Large intestine (tissue), 3 donors: ENCODE data around the gene SH3RF3. TPM values are rescaled to one million over a fixed set of nuclear protein-coding genes. Genes with fewer than 3 reads are reported as not detected.
A peak's percentile ranks its signal among the peaks of the same experiment; 100 is the strongest.

Experiments used
- DNase-seq, 2 donors: peaks; one replicate each; pipeline versions ENCODE4 v3.0.0 to v3.0.0-alpha.2; 2013
- H3K27ac ChIP-seq: one replicate; pipeline ENCODE4 v1.5.1; 2013; ENCODE audit warnings: low read length
- H3K27me3 ChIP-seq: 2 replicates; pipeline ENCODE4 v1.6.1; 2013; ENCODE audit warnings: low read length; ENCODE audit not compliant: control insufficient read depth, insufficient read depth
- H3K36me3 ChIP-seq: 2 replicates; pipeline ENCODE4 v1.6.1; 2013; ENCODE audit warnings: low read length; ENCODE audit not compliant: control insufficient read depth, insufficient read depth
- H3K4me1 ChIP-seq: one replicate; pipeline ENCODE4 v1.6.1; 2013; ENCODE audit warnings: low read length; ENCODE audit not compliant: control insufficient read depth, insufficient read depth
- H3K4me3 ChIP-seq: one replicate; pipeline ENCODE4 v1.5.1; 2013; ENCODE audit warnings: low read length
- H3K9me3 ChIP-seq: one replicate; pipeline ENCODE4 v1.6.1; 2013; ENCODE audit warnings: mild to moderate bottlenecking, low read depth, low read length, moderate library complexity; ENCODE audit not compliant: control insufficient read depth
- WGBS: methylation state at CpG from one replicate; pipeline ENCODE4 v1.1.5; 2013; ENCODE audit warnings: low lambda C conversion rate; ENCODE audit not compliant: insufficient coverage; 5-methylcytosine and 5-hydroxymethylcytosine counted together
- polyA plus RNA-seq: library from polyadenylated mRNA; unstranded; fragments of 120-200 nt; gene quantifications from one replicate; pipeline ENCODE4 v1.2.1, GENCODE V29; 2013

Gene SH3RF3
- polyA plus RNA-seq, 1 donor = 3.0 TPM

- WGBS = no CpG with 5 or more reads among the region's 10 CpGs
- H3K4me1 ChIP-seq = no peaks in the 10 kb centered on the region
- H3K36me3 ChIP-seq = no peaks in the 10 kb centered on the region
- peaks cover 2% of the 10 kb centered on the region for H3K27me3 ChIP-seq
- H3K9me3 ChIP-seq = no peaks in the 10 kb centered on the region
- no peak overlapping the region for H3K4me3 ChIP-seq
- no peak overlapping the region for H3K27ac ChIP-seq
- DNase-seq = peak in 1 of 2 donors; percentile 21
Observed at GRCh38 chr2:109476641-109477441, 347.8 kb downstream of the SH3RF3 start.

- Histone ChIP-seq H3K27ac (no peak overlapping the region), H3K4me3 (no peak overlapping the region), H3K4me1 (no peaks in the 10 kb centered on the region), H3K27me3 (peaks cover 4% of the 10 kb centered on the region), H3K36me3 (no peaks in the 10 kb centered on the region), H3K9me3 (no peaks in the 10 kb centered on the region)
- no CpG with 5 or more reads among the region's 12 CpGs for WGBS
- no peak for DNase-seq
Observed at GRCh38 chr2:109478906-109479493, 350.0 kb downstream of the SH3RF3 start.

GRCh38 chr2:109479804-109480203 lies 350.8 kb downstream of the SH3RF3 start:
- H3K27me3 ChIP-seq = peaks cover 4% of the 10 kb centered on the region
- DNase-seq = no peak
- H3K4me3 ChIP-seq = no peak overlapping the region
- H3K4me1 ChIP-seq = no peaks in the 10 kb centered on the region
- H3K27ac ChIP-seq = no peak overlapping the region
- WGBS = no CpG with 5 or more reads among the region's 7 CpGs
- H3K36me3 ChIP-seq = no peaks in the 10 kb centered on the region
- no peaks in the 10 kb centered on the region for H3K9me3 ChIP-seq

- Histone ChIP-seq H3K27ac (no peak overlapping the region), H3K36me3 (no peaks in the 10 kb centered on the region), H3K4me3 (no peak overlapping the region), H3K4me1 (no peaks in the 10 kb centered on the region), H3K9me3 (no peaks in the 10 kb centered on the region), H3K27me3 (peaks cover 4% of the 10 kb centered on the region)
- no CpG with 5 or more reads among the region's 10 CpGs for WGBS
- DNase-seq = no peak
Observed at GRCh38 chr2:109480486-109481195, 351.6 kb downstream of the SH3RF3 start.

- no CpG with 5 or more reads among the region's 9 CpGs for WGBS
- DNase-seq = no peak
- Histone ChIP-seq H3K27ac (no peak overlapping the region), H3K27me3 (peaks cover 4% of the 10 kb centered on the region), H3K4me3 (no peak overlapping the region), H3K9me3 (no peaks in the 10 kb centered on the region), H3K4me1 (no peaks in the 10 kb centered on the region), H3K36me3 (no peaks in the 10 kb centered on the region)
Observed at GRCh38 chr2:109481196-109481555, 352.2 kb downstream of the SH3RF3 start.

GRCh38 chr2:109481599-109481998 lies 352.6 kb downstream of the SH3RF3 start:
- Histone ChIP-seq H3K4me1 (no peaks in the 10 kb centered on the region), H3K36me3 (no peaks in the 10 kb centered on the region), H3K27me3 (peaks cover 4% of the 10 kb centered on the region), H3K9me3 (no peaks in the 10 kb centered on the region), H3K27ac (no peak overlapping the region), H3K4me3 (no peak overlapping the region)
- no CpG with 5 or more reads among the region's 9 CpGs for WGBS
- DNase-seq = no peak

- Histone ChIP-seq H3K27me3 (peaks cover 4% of the 10 kb centered on the region), H3K9me3 (no peaks in the 10 kb centered on the region), H3K4me3 (no peak overlapping the region), H3K36me3 (no peaks in the 10 kb centered on the region), H3K4me1 (no peaks in the 10 kb centered on the region), H3K27ac (no peak overlapping the region)
- WGBS = no CpG with 5 or more reads among the region's 15 CpGs
- DNase-seq = no peak
Observed at GRCh38 chr2:109482361-109482861, 353.4 kb downstream of the SH3RF3 start.

- no CpG with 5 or more reads among the region's 19 CpGs for WGBS
- no peaks in the 10 kb centered on the region for H3K36me3 ChIP-seq
- no peak overlapping the region for H3K4me3 ChIP-seq
- H3K4me1 ChIP-seq = no peaks in the 10 kb centered on the region
- H3K27ac ChIP-seq = no peak overlapping the region
- no peak for DNase-seq
- no peaks in the 10 kb centered on the region for H3K9me3 ChIP-seq
- H3K27me3 ChIP-seq = peaks cover 2% of the 10 kb centered on the region
Observed at GRCh38 chr2:109486711-109487535, 357.9 kb downstream of the SH3RF3 start.

GRCh38 chr2:109487536-109487869 lies 358.5 kb downstream of the SH3RF3 start:
- Histone ChIP-seq H3K9me3 (no peaks in the 10 kb centered on the region), H3K27ac (no peak overlapping the region), H3K27me3 (peaks cover 2% of the 10 kb centered on the region), H3K4me1 (no peaks in the 10 kb centered on the region), H3K4me3 (no peak overlapping the region), H3K36me3 (no peaks in the 10 kb centered on the region)
- no peak for DNase-seq
- no CpG with 5 or more reads among the region's 7 CpGs for WGBS
